Subcutaneous abdominal adipose tissue (tissue), 5 donors: ENCODE results near the gene TOGARAM1.

Experiments used
- H3K27ac ChIP-seq: one replicate; pipeline ENCODE4 v1.7.0; 2013; ENCODE audit warnings: low read depth, mild to moderate bottlenecking, inconsistent platforms, low read length, moderate library complexity
- H3K27me3 ChIP-seq, 5 donors: one replicate each; pipeline ENCODE4 v1.7.0; 2013; ENCODE audit warnings: low read length in 5 of 5, inconsistent platforms in 1 of 5; ENCODE audit not compliant: control insufficient read depth in 5 of 5, insufficient read depth in 4 of 5
- H3K36me3 ChIP-seq, 5 donors: one replicate each; pipeline ENCODE4 v1.7.0; 2013; ENCODE audit warnings: low read length in 5 of 5; ENCODE audit not compliant: control insufficient read depth in 5 of 5, insufficient read depth in 5 of 5
- H3K4me1 ChIP-seq, 5 donors: one replicate each; pipeline ENCODE4 v1.7.0; 2013; ENCODE audit warnings: low read length in 5 of 5, mild to moderate bottlenecking in 3 of 5, moderate library complexity in 1 of 5; ENCODE audit not compliant: control insufficient read depth in 5 of 5, insufficient read depth in 5 of 5
- H3K4me3 ChIP-seq, 5 donors: one replicate each; pipeline ENCODE4 v1.7.0; 2013; ENCODE audit warnings: low read length in 5 of 5, low read depth in 1 of 5
- H3K9ac ChIP-seq, 5 donors: one replicate each; pipeline ENCODE4 v1.7.0; 2013; ENCODE audit warnings: low read length in 5 of 5, mild to moderate bottlenecking in 4 of 5, moderate library complexity in 3 of 5
- H3K9me3 ChIP-seq, 5 donors: one replicate each; pipeline ENCODE4 v1.7.0; 2013; ENCODE audit warnings: low read length in 5 of 5; ENCODE audit not compliant: control insufficient read depth in 5 of 5
- donor health status: healthy.
- donor health status: healthy.
- donor health status: healthy.
- donor health status: healthy.
- donor health status: healthy.

The TOGARAM1 gene, protein sequence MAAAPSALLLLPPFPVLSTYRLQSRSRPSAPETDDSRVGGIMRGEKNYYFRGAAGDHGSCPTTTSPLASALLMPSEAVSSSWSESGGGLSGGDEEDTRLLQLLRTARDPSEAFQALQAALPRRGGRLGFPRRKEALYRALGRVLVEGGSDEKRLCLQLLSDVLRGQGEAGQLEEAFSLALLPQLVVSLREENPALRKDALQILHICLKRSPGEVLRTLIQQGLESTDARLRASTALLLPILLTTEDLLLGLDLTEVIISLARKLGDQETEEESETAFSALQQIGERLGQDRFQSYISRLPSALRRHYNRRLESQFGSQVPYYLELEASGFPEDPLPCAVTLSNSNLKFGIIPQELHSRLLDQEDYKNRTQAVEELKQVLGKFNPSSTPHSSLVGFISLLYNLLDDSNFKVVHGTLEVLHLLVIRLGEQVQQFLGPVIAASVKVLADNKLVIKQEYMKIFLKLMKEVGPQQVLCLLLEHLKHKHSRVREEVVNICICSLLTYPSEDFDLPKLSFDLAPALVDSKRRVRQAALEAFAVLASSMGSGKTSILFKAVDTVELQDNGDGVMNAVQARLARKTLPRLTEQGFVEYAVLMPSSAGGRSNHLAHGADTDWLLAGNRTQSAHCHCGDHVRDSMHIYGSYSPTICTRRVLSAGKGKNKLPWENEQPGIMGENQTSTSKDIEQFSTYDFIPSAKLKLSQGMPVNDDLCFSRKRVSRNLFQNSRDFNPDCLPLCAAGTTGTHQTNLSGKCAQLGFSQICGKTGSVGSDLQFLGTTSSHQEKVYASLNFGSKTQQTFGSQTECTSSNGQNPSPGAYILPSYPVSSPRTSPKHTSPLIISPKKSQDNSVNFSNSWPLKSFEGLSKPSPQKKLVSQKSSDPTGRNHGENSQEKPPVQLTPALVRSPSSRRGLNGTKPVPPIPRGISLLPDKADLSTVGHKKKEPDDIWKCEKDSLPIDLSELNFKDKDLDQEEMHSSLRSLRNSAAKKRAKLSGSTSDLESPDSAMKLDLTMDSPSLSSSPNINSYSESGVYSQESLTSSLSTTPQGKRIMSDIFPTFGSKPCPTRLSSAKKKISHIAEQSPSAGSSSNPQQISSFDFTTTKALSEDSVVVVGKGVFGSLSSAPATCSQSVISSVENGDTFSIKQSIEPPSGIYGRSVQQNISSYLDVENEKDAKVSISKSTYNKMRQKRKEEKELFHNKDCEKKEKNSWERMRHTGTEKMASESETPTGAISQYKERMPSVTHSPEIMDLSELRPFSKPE (N-terminal part only)

DNA sequence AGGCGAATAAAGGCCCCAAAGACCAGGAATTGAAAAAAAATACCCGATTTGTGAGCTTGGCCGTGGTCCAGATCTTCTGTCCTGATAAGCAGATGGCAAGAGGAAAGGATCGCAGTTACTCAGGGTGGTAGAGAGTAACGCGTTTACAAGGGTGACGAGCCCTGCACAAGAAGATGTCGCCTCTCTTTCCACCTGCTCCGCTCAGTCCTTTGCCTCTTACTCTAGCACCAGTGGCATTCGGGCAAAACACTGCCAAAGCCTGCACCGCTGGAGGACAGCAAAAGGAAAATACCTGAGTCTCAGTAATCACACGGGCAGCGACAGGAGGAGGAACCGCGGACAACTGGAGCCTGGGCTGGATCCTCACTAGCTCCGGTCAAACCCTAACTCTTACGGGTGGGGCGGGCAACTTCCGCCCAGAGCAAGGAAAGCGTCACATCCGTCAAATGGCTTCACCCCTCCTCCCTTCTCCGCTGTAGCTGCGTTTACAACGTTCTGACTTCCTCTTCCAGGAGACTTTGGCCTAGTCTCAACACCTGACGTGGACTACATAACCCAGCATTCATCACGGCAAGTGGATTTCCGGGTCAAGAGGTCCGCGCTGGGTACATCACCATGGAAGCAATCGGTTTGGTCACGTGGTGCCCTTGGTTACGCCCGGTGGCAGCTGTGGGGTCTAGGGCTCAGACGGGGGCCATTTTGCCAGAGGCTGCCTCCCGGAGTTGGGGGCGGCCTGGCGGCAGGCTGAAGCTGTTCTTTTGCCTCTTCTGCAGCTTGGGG, at the start of gene TOGARAM1, which contains the start of gene KLHL28:
Gene TOGARAM1, plus strand, starts transcription at position 637 of the 780 bp plus-strand sequence. CDS start 232 bp downstream, outside the sequence.
Gene KLHL28, minus strand, starts transcription at position 394 of the 780 bp plus-strand sequence. CDS start 16,019 bp downstream, outside the sequence.
- Histone ChIP-seq H3K36me3 (no peaks in the 10 kb centered on the region), H3K27ac (peak within 1 kb of the TSS; percentile 91), H3K4me3 (peak within 1 kb of the TSS; percentile 88 to 100 (median 98)), H3K4me1 (peaks cover 4 to 62% (median 53%) of the 10 kb centered on the region in 5 donors), H3K9ac (peak within 1 kb of the TSS; percentile 57 to 97 (median 95)), H3K9me3 (no peaks in the 10 kb centered on the region), H3K27me3 (no peaks in the 10 kb centered on the region)

DNA sequence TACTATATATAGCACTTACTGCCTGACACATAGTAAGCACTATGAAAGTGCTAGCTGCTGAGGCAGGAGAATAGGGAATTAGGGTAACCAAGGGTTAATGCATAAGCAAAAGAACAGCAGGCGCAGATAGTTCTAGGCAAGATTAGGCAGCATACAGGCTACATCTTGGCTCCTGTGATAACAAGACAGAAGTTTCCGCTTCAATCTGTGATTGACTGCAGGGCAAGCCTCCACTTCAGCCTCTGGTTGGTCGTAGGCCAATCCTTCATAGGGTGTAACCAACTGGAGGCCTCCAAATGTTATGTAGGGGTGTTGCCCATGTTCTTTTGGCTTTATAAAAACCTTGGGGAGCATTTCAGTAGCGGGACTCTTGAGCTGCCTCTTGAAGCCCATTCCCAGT, 47.1 kb upstream of the TOGARAM1 start:
- Histone ChIP-seq H3K4me3 (peak overlapping the region in 4 of 5 donors; percentile 32 to 66 (median 50)), H3K9ac (peak overlapping the region in 2 of 5 donors; percentile 41 to 54), H3K27ac (no peak overlapping the region), H3K36me3 (no peaks in the 10 kb centered on the region), H3K4me1 (peaks cover 0 to 18% (median 17%) of the 10 kb centered on the region in 5 donors), H3K27me3 (no peaks in the 10 kb centered on the region), H3K9me3 (no peaks in the 10 kb centered on the region)

DNA sequence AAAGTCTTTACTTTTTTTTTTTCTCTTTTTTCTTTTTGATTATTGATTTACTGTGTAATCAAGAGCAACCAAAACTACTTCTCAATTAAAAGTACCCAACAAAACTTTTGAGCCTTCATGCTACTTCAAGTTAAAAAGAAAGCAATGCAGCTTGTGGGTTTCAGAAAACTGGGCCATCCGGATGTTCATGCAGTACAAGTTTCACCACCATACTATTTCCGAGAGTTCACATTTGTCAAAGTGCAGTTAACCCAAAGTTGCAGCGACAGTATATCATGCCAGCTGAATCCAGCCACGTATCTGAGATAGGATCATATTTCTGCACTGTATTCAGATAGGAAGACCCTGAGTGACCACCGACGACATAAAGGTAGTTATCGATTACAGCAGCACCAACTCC, 33.2 kb upstream of the TOGARAM1 start:
- H3K27me3 ChIP-seq = no peaks in the 10 kb centered on the region
- H3K9me3 ChIP-seq = no peaks in the 10 kb centered on the region
- peaks cover 0 to 7% (median 5%) of the 10 kb centered on the region in 5 donors for H3K36me3 ChIP-seq
- H3K4me3 ChIP-seq = no peak overlapping the region
- H3K9ac ChIP-seq = no peak overlapping the region
- no peak overlapping the region for H3K27ac ChIP-seq
- no peaks in the 10 kb centered on the region for H3K4me1 ChIP-seq

DNA sequence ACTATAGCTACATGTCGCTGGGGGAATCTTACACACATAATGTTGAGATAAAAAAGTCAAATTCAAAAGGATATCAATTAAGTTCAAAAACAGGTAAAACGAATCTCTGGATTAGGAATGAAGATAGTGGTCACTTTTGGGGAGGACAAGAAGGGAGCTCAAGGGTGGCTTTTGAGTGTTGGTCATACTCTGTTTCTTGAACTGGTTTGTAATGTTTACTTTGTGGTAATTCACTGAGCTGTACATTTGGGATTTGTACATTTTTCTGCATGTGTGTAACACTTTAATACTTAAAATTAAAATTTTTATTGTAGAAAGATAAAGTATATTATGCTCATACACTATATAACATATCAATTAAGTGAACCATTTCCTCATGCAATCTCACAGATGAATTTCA, 26.8 kb upstream of the TOGARAM1 start:
- Histone ChIP-seq H3K9ac (no peak overlapping the region), H3K27me3 (no peaks in the 10 kb centered on the region), H3K9me3 (peaks cover 0 to 4% (median 0%) of the 10 kb centered on the region in 5 donors), H3K4me1 (no peaks in the 10 kb centered on the region), H3K27ac (no peak overlapping the region), H3K36me3 (peaks cover 8 to 30% (median 25%) of the 10 kb centered on the region in 5 donors), H3K4me3 (no peak overlapping the region)

DNA sequence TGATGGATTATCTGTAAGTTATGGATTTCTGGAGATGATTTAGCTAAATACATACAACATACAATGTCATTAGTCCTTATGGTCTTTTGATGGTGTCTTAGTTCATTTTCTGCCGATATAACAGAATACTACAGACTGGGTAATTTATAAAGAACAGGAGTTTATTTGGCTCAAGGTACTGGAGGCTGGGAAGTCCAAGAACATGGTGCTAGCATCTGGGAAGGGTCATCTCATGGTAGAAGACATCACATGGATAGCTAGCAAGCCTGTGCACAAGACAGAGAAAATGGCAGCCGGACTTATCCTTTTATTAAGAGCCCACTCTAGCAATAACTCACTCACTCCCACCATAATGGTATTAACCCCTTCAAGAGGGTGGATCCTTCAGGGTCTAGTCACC, 24.4 kb upstream of the TOGARAM1 start:
- no peaks in the 10 kb centered on the region for H3K27me3 ChIP-seq
- peaks cover 0 to 4% (median 0%) of the 10 kb centered on the region in 5 donors for H3K9me3 ChIP-seq
- no peak overlapping the region for H3K4me3 ChIP-seq
- peaks cover 8 to 34% (median 30%) of the 10 kb centered on the region in 5 donors for H3K36me3 ChIP-seq
- H3K27ac ChIP-seq = no peak overlapping the region
- H3K4me1 ChIP-seq = no peaks in the 10 kb centered on the region
- no peak overlapping the region for H3K9ac ChIP-seq

DNA sequence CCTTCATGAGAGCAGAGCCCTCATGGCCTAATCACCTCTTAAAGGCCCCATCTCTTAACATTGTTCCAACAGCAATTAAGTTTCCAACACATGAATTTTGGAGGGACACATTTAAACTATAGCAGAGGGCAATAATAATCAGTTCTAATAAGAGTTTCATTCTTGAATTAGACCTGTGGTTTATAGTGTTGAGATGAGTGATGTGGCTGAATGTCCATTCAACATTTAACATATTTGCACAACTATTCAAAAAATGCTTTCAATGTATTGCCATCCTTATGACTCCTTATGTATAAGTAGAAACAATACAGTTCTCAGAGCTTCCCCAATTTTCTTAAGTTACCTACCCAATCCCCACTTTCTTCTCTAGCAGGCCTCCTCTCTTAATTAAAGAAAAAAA, 21.8 kb upstream of the TOGARAM1 start:
- no peak overlapping the region for H3K4me3 ChIP-seq
- H3K4me1 ChIP-seq = no peaks in the 10 kb centered on the region
- no peak overlapping the region for H3K27ac ChIP-seq
- no peaks in the 10 kb centered on the region for H3K27me3 ChIP-seq
- no peak overlapping the region for H3K9ac ChIP-seq
- H3K9me3 ChIP-seq = peaks cover 0 to 4% (median 0%) of the 10 kb centered on the region in 5 donors
- H3K36me3 ChIP-seq = peaks cover 20 to 40% (median 36%) of the 10 kb centered on the region in 5 donors

- Histone ChIP-seq H3K27me3 (no peaks in the 10 kb centered on the region), H3K4me1 (no peaks in the 10 kb centered on the region), H3K27ac (no peak overlapping the region), H3K9me3 (peaks cover 0 to 4% (median 0%) of the 10 kb centered on the region in 5 donors), H3K9ac (no peak overlapping the region), H3K36me3 (peaks cover 24 to 44% (median 42%) of the 10 kb centered on the region in 5 donors), H3K4me3 (no peak overlapping the region)
These were observed 21.0 kb upstream of the TOGARAM1 start for GRCh38 chr14:44940944-44941343.

- Histone ChIP-seq H3K4me1 (no peaks in the 10 kb centered on the region), H3K4me3 (no peak overlapping the region), H3K36me3 (peaks cover 24 to 39% (median 38%) of the 10 kb centered on the region in 5 donors), H3K9me3 (peaks cover 0 to 4% (median 0%) of the 10 kb centered on the region in 5 donors), H3K27me3 (no peaks in the 10 kb centered on the region), H3K27ac (no peak overlapping the region), H3K9ac (no peak overlapping the region)
These were observed 20.4 kb upstream of the TOGARAM1 start for GRCh38 chr14:44941591-44941990.

DNA sequence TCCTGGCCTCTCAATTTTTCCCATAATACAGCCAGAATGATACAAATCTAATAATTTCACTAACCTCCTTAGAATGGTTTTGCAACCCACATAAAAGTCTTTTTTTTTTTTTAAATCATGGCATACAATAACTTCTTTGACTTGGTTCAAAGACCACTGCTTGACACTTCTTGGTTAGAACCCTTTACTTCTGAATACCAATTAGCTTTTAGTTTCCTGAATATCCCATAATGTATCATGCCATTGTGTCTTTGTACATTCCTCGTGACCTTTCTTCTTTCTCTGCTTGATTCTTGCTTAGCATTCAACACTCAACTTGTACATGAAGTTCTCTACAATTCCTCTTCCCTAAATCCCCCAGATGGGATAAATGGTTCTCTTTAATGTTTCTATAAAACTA, 19.6 kb upstream of the TOGARAM1 start:
- peaks cover 0 to 8% (median 3%) of the 10 kb centered on the region in 5 donors for H3K9me3 ChIP-seq
- no peak overlapping the region for H3K27ac ChIP-seq
- peaks cover 23 to 41% (median 35%) of the 10 kb centered on the region in 5 donors for H3K36me3 ChIP-seq
- no peaks in the 10 kb centered on the region for H3K27me3 ChIP-seq
- no peak overlapping the region for H3K9ac ChIP-seq
- no peaks in the 10 kb centered on the region for H3K4me1 ChIP-seq
- no peak overlapping the region for H3K4me3 ChIP-seq
